CD4-positive, alpha-beta T cell treated with Interferon alpha-2 for 1 hour (primary cell): ENCODE measurements around the gene JUP.
A peak's percentile ranks its signal among the peaks of the same experiment; 100 is the strongest.

ENCODE experiments used
- DNase-seq, 2 donors: peaks; one replicate each; pipeline ENCODE4 v3.0.0-alpha.2; 2020 to 2022

Gene JUP

DNA sequence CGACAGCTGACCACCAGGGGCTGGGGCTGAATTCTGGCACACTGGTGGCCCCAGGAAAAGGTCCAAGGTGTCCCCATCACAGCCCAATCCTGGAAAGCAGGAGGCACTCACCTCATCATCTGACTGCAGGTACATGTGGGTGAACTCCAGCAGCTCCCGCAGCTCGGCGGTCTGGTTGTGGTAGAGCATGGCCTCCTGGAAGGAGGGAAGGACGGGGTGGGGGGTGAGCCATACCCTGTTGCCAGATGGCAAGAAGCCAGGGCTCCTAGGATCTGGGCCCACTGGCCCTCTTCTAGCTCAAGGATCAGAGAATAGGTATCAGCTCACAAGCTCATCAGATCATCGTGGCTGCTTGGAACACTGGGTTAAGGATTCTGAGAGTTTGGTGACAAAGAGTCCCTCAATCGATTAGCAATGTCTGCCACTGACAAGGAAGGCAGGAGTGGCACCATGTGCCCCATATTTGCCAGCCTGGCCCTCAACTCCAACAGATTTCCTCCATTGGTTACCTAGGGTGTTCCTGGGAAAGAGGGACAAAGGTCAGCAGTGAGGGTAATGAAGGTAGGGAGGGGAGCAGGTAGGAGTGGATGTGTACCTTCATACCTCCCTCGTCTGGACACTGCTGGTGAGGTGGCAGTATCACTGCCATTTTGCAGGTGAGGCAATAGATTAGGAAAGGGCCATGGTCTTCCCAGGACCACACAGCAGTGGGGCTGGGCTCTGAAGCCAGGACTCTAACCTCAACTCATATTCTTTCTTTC, 20.4 kb upstream of the JUP start:
- DNase-seq = no peak

DNA sequence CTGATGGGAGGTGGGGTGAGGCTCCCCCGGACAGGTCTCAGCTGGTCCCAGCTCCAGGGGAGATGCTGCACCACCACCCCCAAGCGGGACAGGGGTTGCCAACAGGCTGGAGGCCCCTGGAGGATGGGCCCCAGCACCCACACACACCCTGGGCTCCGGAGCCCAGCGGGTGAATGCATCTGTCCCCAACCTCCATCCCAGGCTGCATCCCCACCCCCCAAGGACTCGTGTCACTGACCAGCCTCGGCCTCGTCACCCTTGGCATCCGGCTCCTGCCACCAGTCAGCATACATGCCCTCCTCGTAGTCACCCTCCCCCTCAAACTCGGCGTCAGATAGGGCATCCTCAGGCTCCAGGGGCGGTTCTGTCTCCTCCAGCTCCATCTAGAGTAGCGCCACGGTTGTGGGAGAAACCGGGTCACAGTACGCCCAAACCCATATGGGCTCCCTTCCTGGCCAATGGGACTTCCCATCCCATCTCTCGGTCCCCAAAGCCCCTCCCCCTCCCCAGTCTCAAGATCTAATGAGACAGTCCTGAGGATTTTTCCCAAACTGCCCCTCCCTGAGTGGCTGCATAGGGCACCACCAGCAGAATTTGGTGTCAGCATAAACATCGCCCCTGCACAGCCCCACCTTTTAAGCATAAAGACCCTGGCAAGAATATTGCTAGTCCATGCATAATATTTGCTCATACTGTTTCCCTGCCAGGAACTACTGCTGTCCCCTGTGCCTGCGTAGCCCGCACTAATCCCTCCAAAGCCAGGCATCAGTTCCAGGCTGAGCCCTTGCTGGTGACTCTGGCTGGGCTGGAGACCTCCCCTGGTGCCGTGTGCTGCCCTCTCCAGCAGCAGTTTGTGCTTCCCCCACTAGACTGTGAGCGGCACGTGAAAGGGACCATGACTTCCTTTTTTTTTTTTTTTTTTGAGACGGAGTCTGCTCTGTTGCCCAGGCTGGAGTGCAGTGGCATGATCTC, 16.8 kb upstream of the JUP start:
- DNase-seq = no peak

DNA sequence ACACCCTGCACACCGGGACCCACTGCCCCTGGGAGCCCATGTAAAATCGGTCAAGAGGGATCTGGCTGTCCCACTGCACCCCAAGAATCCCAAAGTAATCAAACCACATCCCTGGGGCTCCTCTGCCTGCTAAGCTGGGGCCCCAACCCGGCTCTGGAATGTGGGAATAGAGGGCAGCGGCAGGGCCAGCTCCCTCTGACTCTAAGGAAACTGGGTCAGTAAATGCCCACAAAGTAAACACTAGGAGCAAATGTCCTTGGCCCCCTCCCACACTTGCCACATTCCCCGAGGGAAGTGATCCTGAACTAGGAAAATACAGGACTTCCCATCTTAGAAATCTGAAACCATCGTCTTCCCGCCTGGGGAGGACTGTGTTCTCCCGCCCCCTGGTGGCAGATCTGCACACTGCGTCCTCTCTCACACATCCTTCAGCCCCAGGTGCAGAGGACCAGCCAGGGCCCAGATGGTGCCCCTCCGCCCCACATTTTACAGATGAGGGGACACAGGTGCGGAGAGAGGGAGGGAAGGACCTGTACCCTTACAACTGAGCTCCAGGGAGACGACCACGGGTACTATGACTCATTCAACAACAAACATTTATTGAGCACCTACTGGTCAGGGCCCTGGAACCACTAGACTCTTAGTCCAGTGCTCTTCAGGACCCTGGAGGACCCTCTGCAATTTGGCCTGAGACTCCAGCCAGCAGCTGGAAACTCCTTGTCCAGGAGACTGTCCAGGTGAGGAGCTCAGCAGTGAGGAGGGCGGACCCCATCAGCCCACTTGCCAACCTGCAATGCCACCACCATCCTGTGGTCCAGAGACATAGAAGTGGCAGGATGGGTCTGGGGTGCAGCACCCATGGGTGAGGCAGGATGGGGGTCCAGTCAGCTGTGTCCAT, 15.1 kb upstream of the JUP start:
- DNase-seq = peak; percentile 60 to 74

GRCh38 chr17:41800601-41801373, 14.3 kb upstream of the JUP start:
- DNase-seq = no peak

GRCh38 chr17:41799366-41799765, 12.9 kb upstream of the JUP start:
- no peak for DNase-seq

DNA sequence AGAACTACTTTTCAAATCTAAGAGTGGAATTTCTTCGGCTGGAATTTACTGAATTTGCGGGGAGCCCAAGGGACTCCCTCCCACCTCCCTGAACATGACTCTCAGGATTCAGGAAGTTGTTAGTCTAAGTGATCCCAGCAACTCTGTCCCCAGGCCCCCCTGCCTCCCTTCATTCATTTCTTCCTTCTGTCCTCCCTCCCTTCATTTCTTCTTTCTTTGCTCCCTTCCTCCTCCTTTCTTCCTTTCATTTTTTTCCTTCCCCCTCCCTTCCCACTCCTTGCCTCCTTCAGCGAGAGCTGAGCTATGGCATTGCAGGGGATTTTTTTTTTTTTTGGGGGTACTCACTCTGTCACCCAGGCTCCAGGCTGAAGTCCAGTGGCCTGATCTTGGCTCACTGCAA, 10.9 kb upstream of the JUP start:
- DNase-seq = no peak

DNA sequence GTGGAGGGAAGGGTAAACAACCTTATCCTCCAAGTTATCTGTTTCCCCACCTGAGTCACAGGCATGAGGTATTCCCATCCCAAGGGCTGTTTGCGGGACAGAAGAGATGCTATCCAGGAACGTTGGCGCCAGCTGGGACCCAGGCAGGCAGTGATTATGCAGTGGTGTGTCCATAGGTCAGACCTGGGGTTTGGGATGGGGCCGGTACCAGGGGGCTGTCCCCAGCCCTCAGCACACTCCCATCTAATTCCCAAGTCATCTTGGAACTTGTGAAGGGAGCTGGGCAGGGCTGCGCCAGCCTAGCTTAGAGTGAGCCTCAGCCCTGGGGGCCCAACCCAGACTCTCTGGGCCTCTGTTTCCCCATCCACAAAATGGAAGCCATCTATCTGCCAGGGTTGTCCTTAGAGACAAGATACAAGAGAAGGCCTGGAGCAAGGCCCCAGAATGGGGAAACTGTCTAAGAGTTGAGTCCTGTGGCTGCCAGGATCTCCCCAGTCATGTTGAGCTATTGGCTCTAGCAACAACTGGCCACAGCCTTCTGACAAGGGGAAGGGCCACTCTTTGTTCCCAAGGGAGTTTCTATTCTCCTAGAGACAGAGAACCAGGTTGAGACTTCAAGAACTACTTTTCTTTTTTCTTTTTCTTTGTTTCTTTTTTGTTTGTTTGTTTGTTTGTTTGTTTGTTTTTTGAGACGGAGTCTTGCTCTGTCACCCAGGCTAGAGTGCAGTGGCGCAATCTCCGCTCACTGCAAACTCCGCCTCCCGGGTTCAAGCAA, 9.8 kb upstream of the JUP start:
- no peak for DNase-seq

DNA sequence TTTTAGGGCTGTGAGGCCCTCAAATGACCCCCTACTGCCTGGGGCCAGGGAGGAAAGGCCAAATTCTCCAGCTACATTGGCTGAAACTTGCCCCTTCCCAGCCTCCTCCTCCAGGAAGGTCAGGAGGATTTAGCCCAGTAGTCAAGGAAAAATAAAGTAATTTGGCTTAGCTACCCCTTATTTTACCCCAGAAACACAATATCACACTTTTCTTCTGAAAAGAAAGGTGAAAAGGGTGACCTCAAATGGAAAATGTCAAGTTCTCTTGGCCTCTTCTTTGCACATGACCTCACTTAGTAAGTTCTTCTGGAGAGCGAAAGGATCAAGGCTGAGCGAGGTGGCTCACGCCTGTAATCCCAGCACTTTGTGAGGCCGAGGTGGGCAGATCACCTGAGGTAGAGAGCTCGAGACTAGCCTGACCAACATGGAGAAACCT, 8.0 kb upstream of the JUP start:
- no peak for DNase-seq

GRCh38 chr17:41793784-41794539, 7.5 kb upstream of the JUP start:
- no peak for DNase-seq

DNA sequence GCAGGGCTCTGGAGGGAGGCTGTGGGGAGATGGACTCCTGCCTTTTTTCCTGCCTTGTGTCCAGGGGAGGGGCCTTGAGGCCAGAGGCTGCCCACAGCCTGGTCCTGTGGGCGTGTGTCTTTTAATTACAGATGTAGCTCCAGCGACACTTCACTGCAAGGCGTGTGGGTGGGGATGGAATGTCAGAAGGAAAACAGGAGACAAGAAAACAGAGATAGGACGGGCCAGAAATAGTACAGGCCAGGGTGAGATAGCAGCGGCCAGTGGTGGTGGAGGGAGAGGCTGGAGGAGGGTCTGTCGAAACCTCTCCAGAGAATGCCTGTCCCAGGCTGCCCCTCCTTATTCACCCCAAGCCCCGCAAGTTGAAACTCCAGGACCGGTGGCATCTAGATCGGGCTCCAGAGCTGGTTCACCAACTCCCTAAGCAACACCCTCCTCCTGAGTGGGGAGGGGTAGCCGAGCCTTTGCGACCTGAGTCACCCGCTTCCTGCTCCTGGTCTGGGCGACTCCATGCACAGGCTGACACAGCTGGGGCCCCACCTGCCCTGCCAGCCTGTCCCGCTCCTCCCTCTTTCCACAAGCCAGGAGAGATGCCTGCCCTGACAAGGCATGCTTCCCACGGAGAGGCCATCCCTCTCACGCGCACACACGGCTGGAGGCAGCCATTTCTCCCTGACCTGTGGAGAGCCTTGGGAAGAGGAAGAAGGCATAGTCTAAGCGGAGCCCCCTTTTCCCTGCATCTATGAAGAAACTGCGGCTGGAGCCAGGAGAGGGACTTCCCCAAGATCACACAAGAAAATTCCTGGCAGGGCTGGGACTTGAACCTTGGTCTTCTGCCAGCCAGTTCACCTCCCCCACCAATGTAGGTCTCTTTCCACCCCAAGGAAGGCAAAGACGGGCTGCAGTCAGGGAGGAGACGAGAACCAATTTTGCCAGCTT, 6.6 kb upstream of the JUP start:
- no peak for DNase-seq

- DNase-seq = no peak
Measured at GRCh38 chr17:41787021-41787418, 509 bp upstream of the JUP start.

- peak in 1 of 2 donors; percentile 24 for DNase-seq
Measured at GRCh38 chr17:41785859-41786226, 668 bp downstream of the JUP start.

DNA sequence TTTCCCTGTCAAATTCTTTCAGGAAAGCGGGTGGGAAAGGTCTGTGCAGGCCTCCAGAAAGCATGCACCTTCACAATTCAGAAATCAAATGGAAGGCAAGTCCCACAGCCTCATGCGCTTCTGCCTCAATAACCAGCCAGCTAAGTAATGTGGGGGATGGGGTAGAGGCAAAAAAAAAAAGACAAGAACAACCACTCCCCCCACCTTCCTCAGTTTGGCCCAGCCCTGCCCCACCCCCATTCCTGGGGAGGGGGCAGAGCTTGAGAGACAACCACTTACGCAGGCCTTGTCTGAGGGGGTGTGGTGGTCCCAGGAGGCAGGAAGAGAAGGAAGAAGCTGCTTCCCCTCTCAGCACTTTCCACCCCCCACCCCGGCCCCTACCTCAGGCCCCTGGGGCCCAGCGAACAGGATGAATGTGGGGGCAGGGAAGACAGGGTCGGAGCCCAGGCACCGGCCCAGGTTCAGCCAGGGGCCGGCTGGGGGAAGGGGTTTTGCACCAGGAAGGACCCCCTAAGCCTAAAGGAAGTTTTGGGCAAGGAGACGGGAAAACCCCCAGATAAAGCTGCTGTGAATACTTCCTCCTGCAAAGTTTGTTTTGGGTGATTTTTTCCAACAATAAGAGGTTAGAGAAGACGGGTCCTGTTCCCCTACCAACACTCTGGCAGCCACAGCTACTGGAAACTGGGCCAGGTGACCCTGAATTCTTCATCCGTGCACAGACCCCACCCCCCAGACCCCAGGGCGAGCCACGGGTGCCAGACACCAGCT, 1.2 kb downstream of the JUP start:
- peak in 1 of 2 donors; percentile 60 for DNase-seq

DNA sequence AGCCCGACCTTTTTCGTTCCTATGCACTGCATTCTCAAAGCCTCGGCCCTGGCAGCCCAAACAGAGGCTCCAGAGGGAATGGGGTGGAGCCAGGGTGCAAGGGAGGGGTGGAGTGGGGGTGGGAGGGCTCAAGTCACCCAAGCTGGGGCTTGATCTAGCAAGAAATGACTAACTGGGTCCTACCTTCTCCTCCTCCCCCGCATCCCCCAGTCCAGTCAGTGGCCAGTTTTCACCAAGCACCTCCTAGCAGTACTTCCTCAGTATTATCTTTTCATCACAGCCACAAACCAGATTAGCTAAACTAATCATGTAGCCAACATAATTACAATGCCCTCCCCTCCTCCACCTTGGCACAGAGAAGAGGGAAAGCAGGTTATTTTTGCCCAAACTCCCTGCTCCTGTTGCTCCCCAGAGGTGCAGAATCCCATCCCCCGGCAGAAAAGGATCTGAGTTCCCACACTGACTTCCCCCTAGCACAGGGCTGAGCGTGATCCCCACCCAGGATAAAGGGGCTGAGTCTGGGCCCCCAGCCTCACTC, 2.2 kb downstream of the JUP start:
- DNase-seq = peak in 1 of 2 donors; percentile 37

- DNase-seq = no peak
Measured at GRCh38 chr17:41782142-41782541, 4.4 kb downstream of the JUP start.

- no peak for DNase-seq
Measured at GRCh38 chr17:41781404-41782110, 5.0 kb downstream of the JUP start.

DNA sequence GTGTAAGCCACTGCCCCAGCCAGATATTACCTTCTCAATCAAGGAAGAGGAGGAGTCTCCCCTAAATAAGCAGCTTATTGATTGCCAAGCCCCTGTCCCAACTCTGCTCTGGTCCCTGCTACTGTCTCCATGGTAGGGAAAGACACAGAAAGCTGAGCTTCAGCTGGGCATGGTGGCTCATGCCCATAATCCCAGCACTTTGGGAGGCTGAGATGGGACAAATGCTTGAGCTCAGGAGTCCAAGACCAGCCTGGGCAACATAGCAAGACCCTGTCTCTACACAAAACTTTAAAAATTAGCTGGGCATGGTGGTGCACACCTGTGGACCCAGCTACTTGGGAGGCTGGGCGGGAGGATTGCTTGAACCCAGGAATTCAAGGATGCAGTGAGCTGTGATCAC, 6.6 kb downstream of the JUP start:
- DNase-seq = no peak
